ENCODE measurements around the gene GTF3C1.
"Not testable (repeated sequence)": the region's sequence is repeated elsewhere in the genome, so short reads cannot be mapped to it uniquely, and the experiment has no call there.

The GTF3C1 gene

GRCh38 chr16:27549746-27550581 is at the start of gene GTF3C1, which contains the start of gene KATNIP:
Gene GTF3C1 (minus strand): TSS chr16:27549913. CDS start chr16:27549890, 23 bp downstream.
Gene KATNIP (plus strand): TSS chr16:27550144. CDS start chr16:27550171, 27 bp downstream.
- DNase-seq (ENCODE audit: low spot score) = peak; percentile 99

GRCh38 chr16:27598931-27599565 is 49.3 kb upstream of the GTF3C1 start:
- DNase-seq (ENCODE audit: low spot score) = no peak

- DNase-seq (ENCODE audit: low spot score) = no peak
Observed at GRCh38 chr16:27598220-27598619, 48.5 kb upstream of the GTF3C1 start.

GRCh38 chr16:27597361-27597760 is 47.6 kb upstream of the GTF3C1 start:
- DNase-seq (ENCODE audit: low spot score) = no peak

GRCh38 chr16:27596411-27596810 is 46.7 kb upstream of the GTF3C1 start:
- DNase-seq (ENCODE audit: low spot score) = no peak

GRCh38 chr16:27595993-27596392 is 46.3 kb upstream of the GTF3C1 start:
- no peak for DNase-seq (ENCODE audit: low spot score)

DNA sequence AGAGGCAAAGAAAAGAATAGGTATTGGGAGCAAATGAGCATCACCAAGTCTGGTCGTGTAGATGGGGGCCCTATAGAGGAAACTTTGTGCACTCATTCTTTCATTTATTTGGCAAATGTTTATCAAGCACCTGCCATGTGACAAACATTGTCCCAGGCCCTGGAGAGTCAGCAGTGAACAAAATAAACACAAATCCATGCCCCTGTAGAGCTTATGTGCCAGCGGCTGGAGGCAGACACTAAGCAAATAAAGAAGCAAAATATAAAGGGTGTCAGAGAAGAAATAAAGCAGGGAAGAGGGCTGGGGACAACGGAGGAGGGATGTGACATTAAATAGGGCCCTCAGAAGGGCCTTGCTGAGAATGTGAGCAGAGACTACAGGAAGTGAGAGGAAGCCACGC is 45.8 kb upstream of the GTF3C1 start:
- DNase-seq (ENCODE audit: low spot score) = no peak

- no peak for DNase-seq (ENCODE audit: low spot score)
Observed at GRCh38 chr16:27591837-27592236, 42.1 kb upstream of the GTF3C1 start.

- no peak for DNase-seq (ENCODE audit: low spot score)
Observed at GRCh38 chr16:27588057-27588456, 38.3 kb upstream of the GTF3C1 start.

DNA sequence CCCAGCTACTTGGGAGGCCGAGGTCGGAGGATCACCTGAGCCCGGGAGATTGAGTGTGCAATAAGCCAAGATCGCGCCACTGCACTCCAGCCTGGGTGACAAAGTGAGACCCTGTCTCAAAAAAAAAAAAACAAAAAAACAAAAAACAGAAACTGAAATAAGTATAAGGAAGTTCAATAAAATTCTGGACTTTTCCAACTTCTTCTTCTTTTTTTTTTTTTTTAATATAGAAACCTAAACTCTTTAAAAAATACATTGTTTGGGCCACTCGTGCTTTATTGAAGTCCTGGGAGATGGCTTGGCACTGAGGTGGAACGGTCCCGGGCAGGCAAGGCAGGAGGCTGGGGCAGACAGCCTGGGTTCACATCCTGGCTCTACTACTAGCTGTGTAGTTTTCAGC is 37.0 kb upstream of the GTF3C1 start:
- no peak for DNase-seq (ENCODE audit: low spot score)

DNA sequence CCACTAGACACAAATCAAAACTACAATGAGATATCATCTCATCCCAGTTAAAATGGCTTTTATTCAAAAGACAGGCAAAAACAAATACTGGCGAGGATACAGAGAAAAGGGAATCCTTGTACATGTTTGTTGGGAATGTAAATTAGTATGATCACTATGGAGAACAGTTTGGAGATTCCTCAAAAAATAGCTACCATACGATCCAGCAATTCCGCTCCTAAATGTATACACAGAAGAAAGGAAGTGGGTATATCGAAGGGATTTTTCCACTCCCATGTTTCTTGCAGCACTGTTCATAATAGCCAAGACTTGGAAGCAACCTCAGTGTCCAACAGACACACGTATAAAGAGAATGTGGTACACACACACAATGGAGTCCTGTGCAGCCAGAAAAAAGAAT is 35.5 kb upstream of the GTF3C1 start:
- DNase-seq (ENCODE audit: low spot score) = no peak

- DNase-seq (ENCODE audit: low spot score) = no peak
Observed at GRCh38 chr16:27583634-27584033, 33.9 kb upstream of the GTF3C1 start.

DNA sequence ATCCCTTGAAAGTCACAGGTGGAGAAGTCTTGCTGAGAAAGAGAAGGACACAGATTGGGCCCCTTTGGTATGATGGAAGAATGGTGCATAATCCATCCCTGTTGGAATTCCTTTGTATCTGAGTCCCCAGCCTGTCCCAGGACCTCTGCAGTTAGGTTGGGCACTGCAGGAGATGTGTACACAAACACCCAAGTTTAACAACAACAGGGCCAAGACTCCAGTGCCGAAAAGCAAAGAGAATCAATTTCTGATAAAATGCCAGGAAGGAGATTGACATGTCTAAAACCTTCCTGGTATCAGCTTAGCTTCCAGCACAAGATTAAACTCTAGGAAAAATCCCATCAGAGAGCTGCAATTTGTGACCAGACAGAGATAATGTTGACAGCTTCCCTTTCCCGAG is 33.2 kb upstream of the GTF3C1 start:
- DNase-seq (ENCODE audit: low spot score) = no peak

- DNase-seq (ENCODE audit: low spot score) = peak; percentile 57
Observed at GRCh38 chr16:27579087-27579980, 29.6 kb upstream of the GTF3C1 start.

DNA sequence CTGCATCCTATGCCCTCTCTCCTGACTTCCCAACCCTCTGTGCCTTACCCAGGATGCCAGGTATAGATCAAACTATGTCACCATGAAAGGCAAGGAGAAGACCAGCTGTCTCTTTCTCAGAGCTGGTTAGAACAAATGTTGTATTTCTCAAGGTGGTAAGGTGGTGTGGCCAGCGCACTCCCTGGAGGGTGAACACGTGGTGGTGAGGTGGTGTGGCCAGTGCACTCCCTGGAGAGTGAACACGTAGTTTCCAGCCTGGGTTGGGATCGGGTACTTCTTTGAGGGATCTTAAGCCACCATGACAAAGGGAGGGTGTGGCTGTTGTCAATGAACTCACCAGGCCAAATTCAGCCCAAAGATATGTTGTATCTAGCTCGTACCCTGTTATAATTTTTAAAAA is 27.0 kb upstream of the GTF3C1 start:
- no peak for DNase-seq (ENCODE audit: low spot score)

DNA sequence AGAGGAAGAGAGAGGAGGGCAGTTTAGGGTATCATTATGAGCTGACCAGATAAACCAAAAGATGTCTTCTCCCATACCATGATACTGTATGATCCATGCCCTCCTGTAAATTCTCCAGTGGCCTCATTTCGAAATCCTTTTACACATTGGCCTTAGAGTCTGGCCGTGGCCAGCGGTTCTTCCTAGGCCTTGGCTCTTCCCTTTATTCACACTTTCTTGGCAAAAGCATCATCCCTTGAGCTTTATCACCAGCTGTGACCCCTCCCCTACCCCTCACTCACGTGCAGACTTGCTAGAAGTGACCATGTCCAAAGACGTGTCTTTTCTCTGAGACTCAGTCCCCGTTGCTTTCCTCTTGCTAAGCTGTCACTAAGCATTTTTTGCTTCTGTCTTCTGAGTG is 23.0 kb upstream of the GTF3C1 start:
- DNase-seq (ENCODE audit: low spot score) = no peak

DNA sequence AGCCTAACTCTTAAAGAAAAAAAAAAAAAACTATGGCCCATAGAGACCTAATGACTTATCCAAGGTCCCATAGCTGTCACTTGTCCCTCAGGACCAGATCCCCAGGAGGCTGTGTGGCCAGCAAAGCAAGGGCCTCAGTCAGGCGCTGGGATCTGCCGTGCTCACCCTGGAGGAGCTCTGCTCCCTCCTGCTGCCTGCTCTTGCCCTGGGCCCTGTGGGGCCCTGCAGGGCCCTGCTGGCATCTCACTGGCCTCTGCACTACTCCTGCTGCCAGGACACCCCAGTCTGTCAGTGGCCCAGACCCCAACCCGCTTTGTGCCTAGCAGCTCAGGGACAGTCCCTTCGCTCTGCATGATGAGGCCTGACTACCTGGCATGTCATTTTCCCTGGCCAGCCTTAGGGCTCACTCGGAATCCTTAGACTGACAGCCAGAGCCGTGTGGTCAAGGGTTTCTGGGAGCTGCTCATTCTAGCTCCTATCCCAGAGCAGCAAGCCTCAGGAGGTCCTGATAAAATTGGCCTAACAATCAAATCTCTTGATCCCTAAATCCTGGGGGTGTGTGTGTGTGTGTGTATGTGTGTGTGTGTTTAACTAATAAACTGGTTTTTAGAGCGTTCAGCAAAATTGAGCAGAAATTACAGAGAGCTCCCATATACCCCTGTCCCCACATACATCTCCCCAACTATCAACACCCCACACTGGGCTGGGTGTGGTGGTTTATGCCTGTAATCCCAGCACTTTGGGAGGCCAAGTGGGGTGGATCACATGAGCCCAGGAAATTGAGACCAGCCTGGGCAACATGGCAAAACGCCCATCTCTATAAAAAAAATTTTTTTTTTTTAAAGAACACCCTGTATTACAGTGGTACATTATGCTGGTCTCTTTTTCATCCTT is 22.0 kb upstream of the GTF3C1 start:
- DNase-seq (ENCODE audit: low spot score) = no peak

GRCh38 chr16:27570986-27571385 is 21.3 kb upstream of the GTF3C1 start:
- not testable (repeated sequence) for DNase-seq (ENCODE audit: low spot score)

GRCh38 chr16:27568077-27568476 is 18.4 kb upstream of the GTF3C1 start:
- DNase-seq (ENCODE audit: low spot score) = no peak

DNA sequence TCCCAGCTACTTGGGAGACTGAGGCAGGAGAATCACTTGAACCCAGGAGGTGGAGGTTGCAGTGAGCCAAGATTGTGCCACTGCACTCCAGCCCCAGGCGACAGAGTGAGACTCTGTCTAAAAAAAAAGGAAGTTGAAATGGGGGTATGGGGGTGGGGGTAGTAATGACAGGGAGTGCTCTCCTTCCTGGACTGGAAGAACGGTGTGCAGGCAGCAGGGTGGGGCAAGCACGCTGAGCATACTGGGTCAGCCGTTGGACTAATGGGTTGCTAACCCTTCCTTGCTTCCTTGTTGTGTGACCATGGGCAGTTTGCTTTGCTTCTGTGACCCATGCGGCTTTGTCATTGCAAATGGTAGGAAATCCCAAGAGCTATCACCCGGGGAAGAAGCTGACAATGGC is 16.7 kb upstream of the GTF3C1 start:
- no peak for DNase-seq (ENCODE audit: low spot score)

GRCh38 chr16:27564224-27564623 is 14.5 kb upstream of the GTF3C1 start:
- DNase-seq (ENCODE audit: low spot score) = no peak

Data from kidney tubule cell (primary cell).